SK-N-SH treated with all-trans-retinoic acid at 6 μM for 48 hours (cell line): ENCODE data around the gene MEIS3.

Experiments used
- POU6F1 ChIP-seq: fragments of 250-450 bp; sonication (Bioruptor Pico); IDR thresholded peaks from 2 replicates; pipeline ENCODE4 v1.8.0; 2021; ENCODE audit warnings: low read depth, mild to moderate bottlenecking, moderate library complexity, borderline replicate concordance
- PPARA ChIP-seq: fragments of 250-450 bp; sonication (Bioruptor Pico); IDR thresholded peaks from 2 replicates; pipeline ENCODE4 v1.5.0; 2020; ENCODE audit warnings: mild to moderate bottlenecking, borderline replicate concordance
- RARB ChIP-seq: fragments of 250-450 bp; sonication (Bioruptor Pico); IDR thresholded peaks from 2 replicates; pipeline ENCODE4 v1.8.0; 2021; ENCODE audit warnings: mild to moderate bottlenecking, moderate library complexity
- TCF4 ChIP-seq: fragments of 250-450 bp; sonication (Bioruptor Pico); IDR thresholded peaks from 2 replicates; pipeline ENCODE4 v1.8.0; 2021; ENCODE audit warnings: mild to moderate bottlenecking, moderate library complexity, borderline replicate concordance
- TOX ChIP-seq: fragments of 250-450 bp; sonication (Bioruptor Pico); IDR thresholded peaks from 2 replicates; pipeline ENCODE4 v1.8.0; 2021; ENCODE audit warnings: mild to moderate bottlenecking, moderate library complexity, borderline replicate concordance
- ZFP3 ChIP-seq: fragments of 250-450 bp; sonication (Bioruptor Pico); IDR thresholded peaks from 2 replicates; pipeline ENCODE4 v1.5.0; 2020; ENCODE audit warnings: mild to moderate bottlenecking, moderate library complexity
- ZFP30 ChIP-seq: fragments of 450-650 bp; formaldehyde crosslinking; IDR thresholded peaks from 2 replicates; pipeline ENCODE4 v1.5.0; 2022; ENCODE audit warnings: mild to moderate bottlenecking, moderate library complexity
- ZNF565 ChIP-seq: fragments of 450-650 bp; formaldehyde crosslinking; conservative IDR thresholded peaks from 2 replicates; pipeline ENCODE4 v1.5.0; 2020; ENCODE audit warnings: low read depth, mild to moderate bottlenecking, moderate library complexity
- ZNF70 ChIP-seq: fragments of 450-650 bp; formaldehyde crosslinking; IDR thresholded peaks from 2 replicates; pipeline ENCODE4 v1.5.0; 2020; ENCODE audit warnings: mild to moderate bottlenecking, moderate library complexity
- ZNF8 ChIP-seq: fragments of 450-650 bp; formaldehyde crosslinking; IDR thresholded peaks from 2 replicates; pipeline ENCODE4 v1.5.0; 2020; ENCODE audit warnings: mild to moderate bottlenecking, moderate library complexity
- TF ChIP-seq, protein P1 (sequence below): fragments of 250-450 bp; sonication (Bioruptor Pico); IDR thresholded peaks from 2 replicates; pipeline ENCODE4 v1.8.0; 2020; ENCODE audit warnings: mild to moderate bottlenecking, moderate library complexity, borderline replicate concordance
- TF ChIP-seq, protein P2 (sequence below): fragments of 250-450 bp; sonication (Bioruptor Pico); IDR thresholded peaks from 2 replicates; pipeline ENCODE4 v1.5.1; 2020; ENCODE audit warnings: low read depth, mild to moderate bottlenecking, moderate library complexity

DNA sequence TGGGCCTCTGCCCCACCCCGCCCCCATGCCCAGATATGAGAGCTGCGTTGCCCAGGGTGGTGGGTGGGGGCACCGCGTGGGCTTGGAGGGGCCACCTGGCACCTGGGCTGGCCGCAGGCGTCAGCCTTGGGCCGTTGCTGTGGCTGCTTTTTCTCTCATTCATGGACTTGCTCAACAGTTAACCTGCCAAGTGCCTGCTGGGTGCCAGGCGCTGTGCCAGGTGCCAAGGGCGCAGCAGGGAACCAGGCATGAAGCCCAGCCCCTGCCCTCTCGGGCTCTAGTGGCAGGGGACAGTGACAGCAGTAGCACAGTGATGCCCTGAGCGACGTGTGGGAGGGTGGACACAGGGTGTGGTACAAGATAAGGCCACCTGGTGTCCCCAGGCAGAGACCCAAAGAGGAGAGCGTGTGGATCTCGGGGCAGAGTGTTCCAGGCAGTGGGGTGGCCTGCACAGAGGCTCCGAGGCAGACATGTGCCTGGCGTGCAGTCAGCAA, 42.1 kb downstream of the MEIS3 start:
- TF ChIP-seq, protein P1, sequence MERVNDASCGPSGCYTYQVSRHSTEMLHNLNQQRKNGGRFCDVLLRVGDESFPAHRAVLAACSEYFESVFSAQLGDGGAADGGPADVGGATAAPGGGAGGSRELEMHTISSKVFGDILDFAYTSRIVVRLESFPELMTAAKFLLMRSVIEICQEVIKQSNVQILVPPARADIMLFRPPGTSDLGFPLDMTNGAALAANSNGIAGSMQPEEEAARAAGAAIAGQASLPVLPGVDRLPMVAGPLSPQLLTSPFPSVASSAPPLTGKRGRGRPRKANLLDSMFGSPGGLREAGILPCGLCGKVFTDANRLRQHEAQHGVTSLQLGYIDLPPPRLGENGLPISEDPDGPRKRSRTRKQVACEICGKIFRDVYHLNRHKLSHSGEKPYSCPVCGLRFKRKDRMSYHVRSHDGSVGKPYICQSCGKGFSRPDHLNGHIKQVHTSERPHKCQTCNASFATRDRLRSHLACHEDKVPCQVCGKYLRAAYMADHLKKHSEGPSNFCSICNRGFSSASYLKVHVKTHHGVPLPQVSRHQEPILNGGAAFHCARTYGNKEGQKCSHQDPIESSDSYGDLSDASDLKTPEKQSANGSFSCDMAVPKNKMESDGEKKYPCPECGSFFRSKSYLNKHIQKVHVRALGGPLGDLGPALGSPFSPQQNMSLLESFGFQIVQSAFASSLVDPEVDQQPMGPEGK (CRISPR knock-in tag): no peak
- TF ChIP-seq RARB (CRISPR knock-in tag): no peak
- no peak for TF ChIP-seq ZFP30 (CRISPR knock-in tag)
- no peak for TF ChIP-seq ZFP3 (CRISPR knock-in tag)
- no peak for TF ChIP-seq ZNF8 (CRISPR knock-in tag)
- TF ChIP-seq ZNF565 (CRISPR knock-in tag): no peak
- no peak for TF ChIP-seq POU6F1
- TF ChIP-seq, protein P2, sequence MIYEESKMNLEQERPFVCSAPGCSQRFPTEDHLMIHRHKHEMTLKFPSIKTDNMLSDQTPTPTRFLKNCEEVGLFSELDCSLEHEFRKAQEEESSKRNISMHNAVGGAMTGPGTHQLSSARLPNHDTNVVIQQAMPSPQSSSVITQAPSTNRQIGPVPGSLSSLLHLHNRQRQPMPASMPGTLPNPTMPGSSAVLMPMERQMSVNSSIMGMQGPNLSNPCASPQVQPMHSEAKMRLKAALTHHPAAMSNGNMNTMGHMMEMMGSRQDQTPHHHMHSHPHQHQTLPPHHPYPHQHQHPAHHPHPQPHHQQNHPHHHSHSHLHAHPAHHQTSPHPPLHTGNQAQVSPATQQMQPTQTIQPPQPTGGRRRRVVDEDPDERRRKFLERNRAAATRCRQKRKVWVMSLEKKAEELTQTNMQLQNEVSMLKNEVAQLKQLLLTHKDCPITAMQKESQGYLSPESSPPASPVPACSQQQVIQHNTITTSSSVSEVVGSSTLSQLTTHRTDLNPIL: no peak
- no peak for TF ChIP-seq ZNF70 (CRISPR knock-in tag)
- TF ChIP-seq PPARA: no peak
- TF ChIP-seq TCF4 (CRISPR knock-in tag): no peak
- no peak for TF ChIP-seq TOX
